ENCODE results near the gene RARG.

RARG gene

GRCh38 chr12:53223389-53224060, 8.5 kb downstream of the RARG start:
- no peak for DNase-seq (ENCODE audit: low read depth)

- no peak for DNase-seq (ENCODE audit: low read depth)
These were observed 9.2 kb downstream of the RARG start for GRCh38 chr12:53222806-53223261.

GRCh38 chr12:53222170-53222721, 9.8 kb downstream of the RARG start:
- DNase-seq (ENCODE audit: low read depth), result no peak

- no peak for DNase-seq (ENCODE audit: low read depth)
These were observed 10.6 kb downstream of the RARG start for GRCh38 chr12:53221203-53222080.

GRCh38 chr12:53220694-53221202, 11.3 kb downstream of the RARG start:
- peak; percentile 60 for DNase-seq (ENCODE audit: low read depth)

GRCh38 chr12:53219956-53220693, 11.9 kb downstream of the RARG start:
- DNase-seq (ENCODE audit: low read depth), result no peak

GRCh38 chr12:53219292-53219955, 12.6 kb downstream of the RARG start:
- no peak for DNase-seq (ENCODE audit: low read depth)

- DNase-seq (ENCODE audit: low read depth), result no peak
These were observed 13.3 kb downstream of the RARG start for GRCh38 chr12:53218551-53219291.

GRCh38 chr12:53217931-53218307, 14.1 kb downstream of the RARG start:
- DNase-seq (ENCODE audit: low read depth), result no peak

GRCh38 chr12:53217051-53217930, 14.7 kb downstream of the RARG start:
- DNase-seq (ENCODE audit: low read depth), result no peak

GRCh38 chr12:53215497-53215896, 16.5 kb downstream of the RARG start:
- no peak for DNase-seq (ENCODE audit: low read depth)

- no peak for DNase-seq (ENCODE audit: low read depth)
These were observed 17.1 kb downstream of the RARG start for GRCh38 chr12:53214687-53215455.

GRCh38 chr12:53214221-53214620, 17.8 kb downstream of the RARG start:
- DNase-seq (ENCODE audit: low read depth), result no peak

GRCh38 chr12:53213348-53213747, 18.7 kb downstream of the RARG start:
- no peak for DNase-seq (ENCODE audit: low read depth)

GRCh38 chr12:53212931-53213330, 19.1 kb downstream of the RARG start:
- DNase-seq (ENCODE audit: low read depth), result no peak

- no peak for DNase-seq (ENCODE audit: low read depth)
These were observed 20.3 kb downstream of the RARG start for GRCh38 chr12:53211476-53212381.

- DNase-seq (ENCODE audit: low read depth), result no peak
These were observed 21.2 kb downstream of the RARG start for GRCh38 chr12:53210843-53211242.

GRCh38 chr12:53208877-53209463, 23.0 kb downstream of the RARG start:
- no peak for DNase-seq (ENCODE audit: low read depth)

All from non-pigmented ciliary epithelial cell (primary cell).